ENCODE results near the gene CLSTN1. TPM values are rescaled to one million over a fixed set of nuclear protein-coding genes. Genes with fewer than 3 reads are reported as not detected.

The CLSTN1 gene
- total RNA-seq, 1 donor from 2014 or later, result 84.8 TPM

GRCh38 chr1:9798236-9799130, 25.3 kb downstream of the CLSTN1 start:
- no peak for DNase-seq (ENCODE audit: low spot score)
- Mint-ChIP-seq H3K4me1 (ENCODE audit: unreplicated experiment) (peaks cover 13% of the 10 kb centered on the region), H3K4me3 (ENCODE audit: unreplicated experiment) (no peak overlapping the region), H3K9me3 (ENCODE audit: unreplicated experiment) (no peaks in the 10 kb centered on the region), H3K27ac (ENCODE audit: unreplicated experiment) (no peak overlapping the region), H3K36me3 (ENCODE audit: low read depth, unreplicated experiment) (no peaks in the 10 kb centered on the region), H3K27me3 (ENCODE audit: unreplicated experiment) (peaks cover 2% of the 10 kb centered on the region)
- no peak for TF ChIP-seq CTCF (IDR thresholded peaks at IDR 0.05; ENCODE audit: unreplicated experiment)

- no peaks in the 10 kb centered on the region for H3K36me3 Mint-ChIP-seq (ENCODE audit: low read depth, unreplicated experiment)
- peaks cover 6% of the 10 kb centered on the region for H3K27me3 Mint-ChIP-seq (ENCODE audit: unreplicated experiment)
- H3K27ac Mint-ChIP-seq (ENCODE audit: unreplicated experiment), result no peak overlapping the region
These were observed 26.7 kb downstream of the CLSTN1 start for GRCh38 chr1:9797049-9797448.

GRCh38 chr1:9794081-9794480, 29.7 kb downstream of the CLSTN1 start:
- H3K27ac Mint-ChIP-seq (ENCODE audit: unreplicated experiment), result no peak overlapping the region
- no peak for TF ChIP-seq CTCF (IDR thresholded peaks at IDR 0.05; ENCODE audit: unreplicated experiment)
- H3K9me3 Mint-ChIP-seq (ENCODE audit: unreplicated experiment), result no peaks in the 10 kb centered on the region
- no peaks in the 10 kb centered on the region for H3K36me3 Mint-ChIP-seq (ENCODE audit: low read depth, unreplicated experiment)
- peaks cover 24% of the 10 kb centered on the region for H3K4me1 Mint-ChIP-seq (ENCODE audit: unreplicated experiment)
- no peak overlapping the region for H3K4me3 Mint-ChIP-seq (ENCODE audit: unreplicated experiment)
- no peak for DNase-seq (ENCODE audit: low spot score)
- H3K27me3 Mint-ChIP-seq (ENCODE audit: unreplicated experiment), result peaks cover 6% of the 10 kb centered on the region

More at GRCh38 chr1:9797049-9797448, 26.7 kb downstream of the CLSTN1 start:
- Mint-ChIP-seq H3K4me3 (ENCODE audit: unreplicated experiment) (no peak overlapping the region), H3K4me1 (ENCODE audit: unreplicated experiment) (peaks cover 24% of the 10 kb centered on the region), H3K9me3 (ENCODE audit: unreplicated experiment) (no peaks in the 10 kb centered on the region)
- no peak for TF ChIP-seq CTCF (IDR thresholded peaks at IDR 0.05; ENCODE audit: unreplicated experiment)
- no peak for DNase-seq (ENCODE audit: low spot score)

GRCh38 chr1:9793291-9793690, 30.5 kb downstream of the CLSTN1 start:
- no peaks in the 10 kb centered on the region for H3K36me3 Mint-ChIP-seq (ENCODE audit: low read depth, unreplicated experiment)
- H3K27ac Mint-ChIP-seq (ENCODE audit: unreplicated experiment), result no peak overlapping the region
- peaks cover 24% of the 10 kb centered on the region for H3K4me1 Mint-ChIP-seq (ENCODE audit: unreplicated experiment)
- TF ChIP-seq CTCF (IDR thresholded peaks at IDR 0.05; ENCODE audit: unreplicated experiment), result no peak
- H3K4me3 Mint-ChIP-seq (ENCODE audit: unreplicated experiment), result no peak overlapping the region
- H3K9me3 Mint-ChIP-seq (ENCODE audit: unreplicated experiment), result no peaks in the 10 kb centered on the region
- DNase-seq (ENCODE audit: low spot score), result no peak
- peaks cover 6% of the 10 kb centered on the region for H3K27me3 Mint-ChIP-seq (ENCODE audit: unreplicated experiment)

Data from endothelial cell (in vitro differentiated cells).